ENCODE results near the gene FCGBP.
A peak's percentile ranks its signal among the peaks of the same experiment; 100 is the strongest.
"Not testable (repeated sequence)": the region's sequence is repeated elsewhere in the genome, so short reads cannot be mapped to it uniquely, and the experiment has no call there.

FCGBP gene

GRCh38 chr19:39934584-39935363 is at the start of gene FCGBP:
FCGBP (minus strand) TSS chr19:39934634.
- DNase-seq = no peak

GRCh38 chr19:39983695-39984300 is 49.4 kb upstream of the FCGBP start:
- no peak for DNase-seq

- DNase-seq = no peak
Observed at GRCh38 chr19:39982883-39983282, 48.4 kb upstream of the FCGBP start.

GRCh38 chr19:39974377-39975155 is 40.1 kb upstream of the FCGBP start:
- DNase-seq = no peak

GRCh38 chr19:39971380-39972035 is 37.1 kb upstream of the FCGBP start:
- DNase-seq = no peak

- DNase-seq = peak; percentile 90
Observed at GRCh38 chr19:39970675-39971379, 36.4 kb upstream of the FCGBP start, which contains the start of gene PSMC4. PSMC4 (plus strand) TSS chr19:39971165; CDS start chr19:39971203, 38 bp downstream.

GRCh38 chr19:39970425-39970674 is 35.9 kb upstream of the FCGBP start:
- no peak for DNase-seq

GRCh38 chr19:39969681-39970424 is 35.4 kb upstream of the FCGBP start:
- no peak for DNase-seq

GRCh38 chr19:39969266-39969665 is 34.8 kb upstream of the FCGBP start:
- no peak for DNase-seq

GRCh38 chr19:39968789-39969188 is 34.4 kb upstream of the FCGBP start:
- no peak for DNase-seq

GRCh38 chr19:39967561-39967960 is 33.1 kb upstream of the FCGBP start:
- no peak for DNase-seq

GRCh38 chr19:39966617-39967016 is 32.2 kb upstream of the FCGBP start:
- DNase-seq = no peak

GRCh38 chr19:39963898-39964297 is 29.5 kb upstream of the FCGBP start:
- DNase-seq = no peak

- DNase-seq = not testable (repeated sequence)
Observed at GRCh38 chr19:39959407-39959806, 25.0 kb upstream of the FCGBP start.

- DNase-seq = not testable (repeated sequence)
Observed at GRCh38 chr19:39958942-39959341, 24.5 kb upstream of the FCGBP start.

- DNase-seq = not testable (repeated sequence)
Observed at GRCh38 chr19:39957886-39958285, 23.5 kb upstream of the FCGBP start.

- no peak for DNase-seq
Observed at GRCh38 chr19:39953915-39954314, 19.5 kb upstream of the FCGBP start.

- no peak for DNase-seq
Observed at GRCh38 chr19:39951686-39952085, 17.3 kb upstream of the FCGBP start.

- no peak for DNase-seq
Observed at GRCh38 chr19:39951065-39951650, 16.7 kb upstream of the FCGBP start.

GRCh38 chr19:39949026-39949747 is 14.8 kb upstream of the FCGBP start:
- DNase-seq = no peak

GRCh38 chr19:39946532-39946931 is 12.1 kb upstream of the FCGBP start:
- DNase-seq = no peak
